ENCODE measurements around the gene MYPN.
"Not testable (repeated sequence)": the region's sequence is repeated elsewhere in the genome, so short reads cannot be mapped to it uniquely, and the experiment has no call there.

MYPN gene

DNA sequence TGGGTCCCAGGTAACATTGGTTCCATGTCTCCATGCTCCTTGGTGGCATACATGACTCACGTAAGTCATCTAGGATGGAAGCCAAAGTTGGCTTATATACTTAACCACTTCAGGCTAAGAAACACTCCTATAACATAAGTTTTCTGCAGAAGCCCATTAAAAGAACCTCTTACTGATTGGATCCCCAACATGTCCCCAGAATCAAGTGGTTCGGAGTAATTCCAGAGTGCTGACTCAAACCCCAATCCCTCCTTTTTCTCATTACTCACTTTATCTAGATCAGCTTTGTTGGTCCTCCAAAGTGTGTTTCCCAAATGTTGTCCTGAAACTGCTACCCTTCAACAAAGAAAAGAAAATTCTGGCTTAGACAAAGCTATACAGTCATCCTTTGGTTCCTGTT is 132.8 kb downstream of the MYPN start:
- POLR2A ChIA-PET: interaction anchor here (1.0 kb wide), 1 partner anchor 11 kb away, joined by 5 read pairs; no protein-coding TSS in a partner anchor

DNA sequence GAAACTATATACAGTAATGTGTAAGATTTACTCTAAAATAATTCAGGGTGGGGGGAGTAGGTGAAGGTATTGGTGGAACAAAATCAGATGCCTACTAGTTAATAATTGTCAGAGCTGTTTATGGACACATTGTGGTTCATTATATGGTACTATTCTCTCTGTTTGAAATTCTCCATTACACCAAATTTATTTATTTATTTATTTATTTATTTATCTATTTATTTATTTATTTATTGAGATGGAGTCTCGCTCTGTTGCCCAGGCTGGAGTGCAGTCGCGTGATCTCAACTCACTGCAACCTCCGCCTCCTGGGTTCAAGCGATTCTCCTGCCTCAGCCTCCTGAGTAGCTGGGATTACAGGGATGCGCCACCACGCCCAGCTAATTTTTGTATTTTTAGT is 137.1 kb downstream of the MYPN start:
- POLR2A ChIA-PET; DNase-seq (ENCODE audit: extremely low spot score); CTCF ChIA-PET: not testable (repeated sequence)

More for the DNA sequence above, 132.8 kb downstream of the MYPN start:
- DNase-seq (ENCODE audit: extremely low spot score): no peak
- TF ChIP-seq ARNT (IDR thresholded peaks at IDR 0.05): no peak
- TF ChIP-seq, protein P1, sequence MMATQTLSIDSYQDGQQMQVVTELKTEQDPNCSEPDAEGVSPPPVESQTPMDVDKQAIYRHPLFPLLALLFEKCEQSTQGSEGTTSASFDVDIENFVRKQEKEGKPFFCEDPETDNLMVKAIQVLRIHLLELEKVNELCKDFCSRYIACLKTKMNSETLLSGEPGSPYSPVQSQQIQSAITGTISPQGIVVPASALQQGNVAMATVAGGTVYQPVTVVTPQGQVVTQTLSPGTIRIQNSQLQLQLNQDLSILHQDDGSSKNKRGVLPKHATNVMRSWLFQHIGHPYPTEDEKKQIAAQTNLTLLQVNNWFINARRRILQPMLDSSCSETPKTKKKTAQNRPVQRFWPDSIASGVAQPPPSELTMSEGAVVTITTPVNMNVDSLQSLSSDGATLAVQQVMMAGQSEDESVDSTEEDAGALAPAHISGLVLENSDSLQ (IDR thresholded peaks at IDR 0.05): no peak
- TF ChIP-seq FOXK2 (IDR thresholded peaks at IDR 0.05): no peak
- no peak for TF ChIP-seq SUZ12 (IDR thresholded peaks at IDR 0.05)
- TF ChIP-seq ZNF384 (IDR thresholded peaks at IDR 0.05): no peak
- TF ChIP-seq LEF1 (IDR thresholded peaks at IDR 0.05; ENCODE audit: borderline replicate concordance): no peak
- TF ChIP-seq FOXA1 (IDR thresholded peaks at IDR 0.05): no peak
- TF ChIP-seq BHLHE40 (IDR thresholded peaks at IDR 0.05; ENCODE audit: borderline replicate concordance): no peak
- TF ChIP-seq HDGF (IDR thresholded peaks at IDR 0.05; ENCODE audit: borderline replicate concordance): no peak
- no peak for TF ChIP-seq L3MBTL2 (conservative IDR thresholded peaks at IDR 0.05)
- no peak for TF ChIP-seq TARDBP (IDR thresholded peaks at IDR 0.05)
- TF ChIP-seq FOXM1 (IDR thresholded peaks at IDR 0.05; ENCODE audit: borderline replicate concordance): no peak
- no peak for TF ChIP-seq SP1 (IDR thresholded peaks at IDR 0.05)
- no peak for TF ChIP-seq NFRKB (IDR thresholded peaks at IDR 0.05)
- no peak for TF ChIP-seq CTBP1 (IDR thresholded peaks at IDR 0.05; ENCODE audit: borderline replicate concordance)
- TF ChIP-seq ELF4 (IDR thresholded peaks at IDR 0.05): no peak
- CTCF ChIA-PET: no interaction called here

DNA sequence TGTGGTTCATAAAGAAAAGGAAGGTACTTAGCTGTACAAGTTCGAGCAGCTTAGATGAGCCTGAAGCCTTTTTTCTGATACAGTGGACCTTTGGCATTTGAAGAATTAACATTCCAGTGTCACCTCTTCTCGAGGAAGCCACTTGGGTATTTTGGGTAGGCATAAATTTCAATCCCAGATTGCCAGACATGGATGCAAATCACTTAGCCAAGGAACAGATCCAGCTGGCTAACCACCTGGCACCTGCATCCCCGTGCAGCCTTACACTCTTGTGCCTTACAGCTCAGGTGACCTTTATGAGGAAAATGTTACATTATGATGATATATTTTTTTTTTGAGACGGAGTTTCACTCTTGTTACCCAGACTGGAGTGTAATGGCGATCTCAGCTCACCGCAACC is 138.6 kb downstream of the MYPN start:
- no peak for TF ChIP-seq L3MBTL2 (conservative IDR thresholded peaks at IDR 0.05)
- no peak for TF ChIP-seq SP1 (IDR thresholded peaks at IDR 0.05)
- no peak for TF ChIP-seq NFRKB (IDR thresholded peaks at IDR 0.05)
- no peak for TF ChIP-seq ARNT (IDR thresholded peaks at IDR 0.05)
- no peak for TF ChIP-seq FOXM1 (IDR thresholded peaks at IDR 0.05; ENCODE audit: borderline replicate concordance)
- TF ChIP-seq, protein P1 (IDR thresholded peaks at IDR 0.05): no peak
- TF ChIP-seq SUZ12 (IDR thresholded peaks at IDR 0.05): no peak
- TF ChIP-seq HDGF (IDR thresholded peaks at IDR 0.05; ENCODE audit: borderline replicate concordance): no peak
- no peak for TF ChIP-seq FOXK2 (IDR thresholded peaks at IDR 0.05)
- POLR2A ChIA-PET: no interaction called here
- no peak for DNase-seq (ENCODE audit: extremely low spot score)
- CTCF ChIA-PET: no interaction called here

DNA sequence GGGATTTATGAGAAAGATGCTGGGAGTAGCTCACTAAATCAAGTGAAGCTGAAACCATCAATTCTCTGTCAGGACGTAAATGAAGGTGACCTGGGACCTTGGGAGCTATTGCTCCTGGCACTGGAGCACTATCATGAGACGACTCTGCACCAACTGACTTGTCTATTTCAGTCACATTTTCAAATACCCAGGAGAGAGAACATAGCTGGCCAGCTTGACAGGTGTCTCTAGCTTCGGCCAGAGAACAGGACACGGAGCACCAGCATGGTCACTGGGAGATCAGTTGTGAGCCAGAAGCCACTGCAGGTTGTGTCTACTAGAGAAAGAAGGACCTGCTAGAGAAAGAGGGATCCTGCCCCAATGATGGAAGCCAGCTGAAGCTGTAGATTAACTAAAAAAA is 140.0 kb downstream of the MYPN start:
- no peak for DNase-seq (ENCODE audit: extremely low spot score)
- CTCF ChIA-PET: no interaction called here
- POLR2A ChIA-PET: no interaction called here
- TF ChIP-seq ELF4 (IDR thresholded peaks at IDR 0.05) (no peak), SP1 (IDR thresholded peaks at IDR 0.05) (no peak), LEF1 (IDR thresholded peaks at IDR 0.05; ENCODE audit: borderline replicate concordance) (no peak)

DNA sequence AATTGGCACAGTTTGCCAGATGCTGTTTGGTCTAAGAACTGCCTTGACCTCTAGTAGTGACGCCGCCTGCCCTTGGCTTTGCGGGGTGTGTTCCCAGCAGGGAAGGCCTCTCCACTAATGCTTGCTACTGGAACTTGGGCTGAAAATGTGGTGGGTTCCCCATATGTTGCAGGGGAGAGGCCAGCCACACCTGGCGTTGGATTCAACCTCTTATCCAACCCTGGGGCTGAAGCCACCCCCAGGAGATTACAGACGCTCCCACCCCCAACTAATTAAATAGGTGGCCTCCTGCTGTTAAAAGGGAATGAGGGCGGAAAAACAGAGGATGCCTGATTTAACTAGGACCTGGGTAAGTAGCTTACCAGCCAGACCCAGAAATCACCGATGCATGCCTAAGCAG is 141.9 kb downstream of the MYPN start:
- TF ChIP-seq FOXM1 (IDR thresholded peaks at IDR 0.05; ENCODE audit: borderline replicate concordance): no peak
- no peak for TF ChIP-seq ELF4 (IDR thresholded peaks at IDR 0.05)
- no peak for TF ChIP-seq LEF1 (IDR thresholded peaks at IDR 0.05; ENCODE audit: borderline replicate concordance)
- TF ChIP-seq FOXK2 (IDR thresholded peaks at IDR 0.05): no peak
- no peak for TF ChIP-seq BHLHE40 (IDR thresholded peaks at IDR 0.05; ENCODE audit: borderline replicate concordance)
- no peak for TF ChIP-seq SP1 (IDR thresholded peaks at IDR 0.05)
- no peak for TF ChIP-seq ZNF384 (IDR thresholded peaks at IDR 0.05)
- POLR2A ChIA-PET: no interaction called here
- CTCF ChIA-PET: no interaction called here
- no peak for DNase-seq (ENCODE audit: extremely low spot score)

DNA sequence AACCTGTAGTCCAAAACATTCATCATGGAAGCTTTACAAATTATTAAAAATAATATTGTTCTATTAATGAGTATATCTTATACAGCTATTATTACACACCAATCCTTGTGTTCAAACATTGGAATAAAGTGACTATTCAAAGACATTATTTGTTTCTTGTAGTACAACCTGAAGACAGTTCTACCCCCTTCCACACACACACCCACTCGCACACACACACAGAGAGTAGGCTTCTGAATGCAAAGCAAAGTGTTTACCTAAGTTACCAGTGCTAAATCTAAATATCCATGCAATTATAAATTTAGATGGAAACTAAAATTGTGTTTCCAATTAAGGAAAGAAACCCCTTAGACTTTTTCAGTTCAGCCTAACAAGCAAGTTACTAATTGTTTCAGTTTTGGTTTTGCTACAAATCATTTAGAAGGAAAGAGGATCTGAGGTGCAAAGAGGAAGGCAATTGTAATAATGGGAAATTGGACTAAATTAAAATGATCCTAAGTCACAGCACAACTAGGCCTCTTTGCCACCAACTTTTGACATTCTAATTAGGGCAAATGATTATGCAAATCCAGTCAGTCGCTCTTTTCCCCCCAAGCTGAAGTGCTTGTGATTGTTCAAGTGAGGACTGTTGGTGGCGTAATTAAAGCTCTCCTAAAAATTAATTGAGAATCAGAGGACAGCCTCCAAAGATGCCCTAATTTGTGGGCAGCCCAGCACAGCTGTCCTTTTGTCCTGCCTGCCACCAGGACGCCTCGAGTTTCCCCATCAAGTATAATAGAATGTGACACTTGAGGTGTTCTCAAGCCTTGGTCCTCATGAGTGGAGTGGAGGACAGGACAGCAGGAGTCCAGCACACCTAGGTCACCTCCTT is 142.6 kb downstream of the MYPN start:
- POLR2A ChIA-PET: no interaction called here

More for the DNA sequence above, 142.6 kb downstream of the MYPN start:
- CTCF ChIA-PET: no interaction called here
- DNase-seq (ENCODE audit: extremely low spot score): no peak
- no peak for TF ChIP-seq ARNT (IDR thresholded peaks at IDR 0.05)
- TF ChIP-seq ZNF384 (IDR thresholded peaks at IDR 0.05): no peak
- TF ChIP-seq SUZ12 (IDR thresholded peaks at IDR 0.05): no peak
- no peak for TF ChIP-seq SP1 (IDR thresholded peaks at IDR 0.05)
- TF ChIP-seq FOXA1 (IDR thresholded peaks at IDR 0.05): no peak
- no peak for TF ChIP-seq NFRKB (IDR thresholded peaks at IDR 0.05)
- TF ChIP-seq, protein P1 (IDR thresholded peaks at IDR 0.05): no peak
- TF ChIP-seq CTBP1 (IDR thresholded peaks at IDR 0.05; ENCODE audit: borderline replicate concordance): no peak
- no peak for TF ChIP-seq HDGF (IDR thresholded peaks at IDR 0.05; ENCODE audit: borderline replicate concordance)
- no peak for TF ChIP-seq FOXM1 (IDR thresholded peaks at IDR 0.05; ENCODE audit: borderline replicate concordance)
- TF ChIP-seq LEF1 (IDR thresholded peaks at IDR 0.05; ENCODE audit: borderline replicate concordance): no peak
- TF ChIP-seq L3MBTL2 (conservative IDR thresholded peaks at IDR 0.05): no peak
- no peak for TF ChIP-seq TARDBP (IDR thresholded peaks at IDR 0.05)
- TF ChIP-seq FOXK2 (IDR thresholded peaks at IDR 0.05): no peak
- no peak for TF ChIP-seq BHLHE40 (IDR thresholded peaks at IDR 0.05; ENCODE audit: borderline replicate concordance)
- TF ChIP-seq ELF4 (IDR thresholded peaks at IDR 0.05): no peak

Measured in HEK293T (cell line).